SK-N-SH treated with all-trans-retinoic acid at 6 μM for 48 hours (cell line): ENCODE data around the gene DYSF.
"Not testable (repeated sequence)": the region's sequence is repeated elsewhere in the genome, so short reads cannot be mapped to it uniquely, and the experiment has no call there.

Experiments used
- ATAC-seq: fragments of 200-7000 bp; cut with Tn5 transposase; 3 replicates; pipeline ENCODE4 v1.9.1; 2020; ENCODE audit warnings: mild to moderate bottlenecking, moderate library complexity
- ARNTL ChIP-seq: fragments of 450-650 bp; formaldehyde crosslinking; IDR thresholded peaks from 2 replicates; pipeline ENCODE4 v1.5.0; 2020; ENCODE audit warnings: low read depth, mild to moderate bottlenecking, moderate library complexity, borderline replicate concordance
- BACH2 ChIP-seq: fragments of 250-450 bp; sonication (Bioruptor Pico); IDR thresholded peaks from 2 replicates; pipeline ENCODE4 v1.9.0; 2021; ENCODE audit warnings: mild to moderate bottlenecking, borderline replicate concordance
- CSDC2 ChIP-seq: fragments of 250-450 bp; sonication (Bioruptor Pico); IDR thresholded peaks from 2 replicates; pipeline ENCODE4 v1.5.0; 2020; ENCODE audit warnings: mild to moderate bottlenecking, moderate library complexity
- CSRNP3 ChIP-seq: fragments of 250-450 bp; sonication (Bioruptor Pico); IDR thresholded peaks from 2 replicates; pipeline ENCODE4 v1.5.1; 2021; ENCODE audit warnings: mild to moderate bottlenecking, moderate library complexity
- ESRRG ChIP-seq: fragments of 250-450 bp; sonication (Bioruptor Pico); IDR thresholded peaks from 2 replicates; pipeline ENCODE4 v1.6.1; 2021; ENCODE audit warnings: mild to moderate bottlenecking
- GLIS3 ChIP-seq: fragments of 250-450 bp; sonication (Bioruptor Pico); IDR thresholded peaks from 2 replicates; pipeline ENCODE4 v1.5.0; 2020; ENCODE audit warnings: mild to moderate bottlenecking, moderate library complexity
- ISL1 ChIP-seq: fragments of 250-450 bp; sonication (Bioruptor Pico); IDR thresholded peaks from 2 replicates; pipeline ENCODE4 v2.1.2; 2022; ENCODE audit warnings: mild to moderate bottlenecking, moderate library complexity
- OSR1 ChIP-seq: fragments of 250-450 bp; sonication (Bioruptor Pico); IDR thresholded peaks from 2 replicates; pipeline ENCODE4 v1.8.0; 2022; ENCODE audit warnings: moderate library complexity, mild to moderate bottlenecking, inconsistent platforms
- PATZ1 ChIP-seq: fragments of 250-450 bp; sonication (Bioruptor Pico); IDR thresholded peaks from 2 replicates; pipeline ENCODE4 v1.8.0; 2020; ENCODE audit warnings: mild to moderate bottlenecking, moderate library complexity, borderline replicate concordance
- RARB ChIP-seq: fragments of 250-450 bp; sonication (Bioruptor Pico); IDR thresholded peaks from 2 replicates; pipeline ENCODE4 v1.8.0; 2021; ENCODE audit warnings: mild to moderate bottlenecking, moderate library complexity
- SNAI2 ChIP-seq: fragments of 250-450 bp; sonication (Bioruptor Pico); IDR thresholded peaks from 2 replicates; pipeline ENCODE4 v1.5.0; 2020; ENCODE audit warnings: mild to moderate bottlenecking, moderate library complexity
- TCF4 ChIP-seq: fragments of 250-450 bp; sonication (Bioruptor Pico); IDR thresholded peaks from 2 replicates; pipeline ENCODE4 v1.8.0; 2021; ENCODE audit warnings: mild to moderate bottlenecking, moderate library complexity, borderline replicate concordance
- TOX ChIP-seq: fragments of 250-450 bp; sonication (Bioruptor Pico); IDR thresholded peaks from 2 replicates; pipeline ENCODE4 v1.8.0; 2021; ENCODE audit warnings: mild to moderate bottlenecking, moderate library complexity, borderline replicate concordance
- ZC3H10 ChIP-seq: fragments of 250-450 bp; sonication (Bioruptor Pico); IDR thresholded peaks from 2 replicates; pipeline ENCODE4 v1.5.1; 2021; ENCODE audit warnings: mild to moderate bottlenecking, moderate library complexity
- ZFP3 ChIP-seq: fragments of 250-450 bp; sonication (Bioruptor Pico); IDR thresholded peaks from 2 replicates; pipeline ENCODE4 v1.5.0; 2020; ENCODE audit warnings: mild to moderate bottlenecking, moderate library complexity
- ZFP30 ChIP-seq: fragments of 450-650 bp; formaldehyde crosslinking; IDR thresholded peaks from 2 replicates; pipeline ENCODE4 v1.5.0; 2022; ENCODE audit warnings: mild to moderate bottlenecking, moderate library complexity
- ZNF565 ChIP-seq: fragments of 450-650 bp; formaldehyde crosslinking; conservative IDR thresholded peaks from 2 replicates; pipeline ENCODE4 v1.5.0; 2020; ENCODE audit warnings: low read depth, mild to moderate bottlenecking, moderate library complexity
- ZNF70 ChIP-seq: fragments of 450-650 bp; formaldehyde crosslinking; IDR thresholded peaks from 2 replicates; pipeline ENCODE4 v1.5.0; 2020; ENCODE audit warnings: mild to moderate bottlenecking, moderate library complexity
- ZNF8 ChIP-seq: fragments of 450-650 bp; formaldehyde crosslinking; IDR thresholded peaks from 2 replicates; pipeline ENCODE4 v1.5.0; 2020; ENCODE audit warnings: mild to moderate bottlenecking, moderate library complexity
- TF ChIP-seq, protein P1 (sequence below): fragments of 250-450 bp; sonication (Bioruptor Pico); IDR thresholded peaks from 2 replicates; pipeline ENCODE4 v1.8.0; 2021; ENCODE audit warnings: low read depth, mild to moderate bottlenecking, moderate library complexity, borderline replicate concordance

Gene DYSF

GRCh38 chr2:71481111-71481510, 27.8 kb downstream of the DYSF start:
- TF ChIP-seq ISL1 (CRISPR knock-in tag) (no peak), ZC3H10 (no peak), OSR1 (CRISPR knock-in tag) (no peak), ESRRG (CRISPR knock-in tag) (no peak)
- no peak for ATAC-seq

DNA sequence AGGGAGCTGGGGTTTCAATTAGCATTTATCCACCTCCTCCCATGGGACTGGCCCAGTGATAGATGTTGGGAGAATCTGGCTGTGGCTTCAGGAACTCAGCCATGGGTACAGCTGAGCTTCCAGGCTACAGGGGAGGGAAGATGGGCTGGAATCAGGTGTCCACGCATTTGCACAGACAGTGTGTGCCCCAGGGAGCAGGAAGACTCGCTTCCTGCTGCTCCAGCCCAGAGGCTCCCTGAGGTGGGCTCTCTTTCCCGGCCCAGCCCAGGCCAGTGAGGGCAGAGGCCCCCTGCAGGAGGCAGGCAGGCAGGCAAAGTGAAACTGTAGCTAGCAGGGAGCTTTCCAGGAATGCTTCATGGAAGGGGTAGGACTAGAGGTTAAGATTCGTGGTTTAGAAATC, 28.7 kb downstream of the DYSF start:
- ATAC-seq = no peak
- TF ChIP-seq ZFP30 (CRISPR knock-in tag) (no peak), GLIS3 (CRISPR knock-in tag) (no peak)
- TF ChIP-seq, all 23 proteins: peak for 0

- no peak for ATAC-seq
- TF ChIP-seq GLIS3 (CRISPR knock-in tag) (no peak), ZFP30 (CRISPR knock-in tag) (no peak), CSDC2 (CRISPR knock-in tag) (no peak)
- TF ChIP-seq, all 23 proteins: peak for 0
These were observed 29.9 kb downstream of the DYSF start for GRCh38 chr2:71483246-71483645.

GRCh38 chr2:71484354-71484753, 31.0 kb downstream of the DYSF start:
- ATAC-seq = no peak
- TF ChIP-seq TOX (CRISPR knock-in tag) (no peak), PATZ1 (CRISPR knock-in tag) (no peak), ZNF565 (no peak), ZNF70 (CRISPR knock-in tag) (no peak), ZFP3 (CRISPR knock-in tag) (no peak), CSDC2 (CRISPR knock-in tag) (no peak)

- ATAC-seq = no peak
- TF ChIP-seq ISL1 (CRISPR knock-in tag) = no peak
- no peak for TF ChIP-seq CSRNP3 (CRISPR knock-in tag)
- TF ChIP-seq GLIS3 (CRISPR knock-in tag) = no peak
- TF ChIP-seq ESRRG (CRISPR knock-in tag) = no peak
- TF ChIP-seq, protein P1, sequence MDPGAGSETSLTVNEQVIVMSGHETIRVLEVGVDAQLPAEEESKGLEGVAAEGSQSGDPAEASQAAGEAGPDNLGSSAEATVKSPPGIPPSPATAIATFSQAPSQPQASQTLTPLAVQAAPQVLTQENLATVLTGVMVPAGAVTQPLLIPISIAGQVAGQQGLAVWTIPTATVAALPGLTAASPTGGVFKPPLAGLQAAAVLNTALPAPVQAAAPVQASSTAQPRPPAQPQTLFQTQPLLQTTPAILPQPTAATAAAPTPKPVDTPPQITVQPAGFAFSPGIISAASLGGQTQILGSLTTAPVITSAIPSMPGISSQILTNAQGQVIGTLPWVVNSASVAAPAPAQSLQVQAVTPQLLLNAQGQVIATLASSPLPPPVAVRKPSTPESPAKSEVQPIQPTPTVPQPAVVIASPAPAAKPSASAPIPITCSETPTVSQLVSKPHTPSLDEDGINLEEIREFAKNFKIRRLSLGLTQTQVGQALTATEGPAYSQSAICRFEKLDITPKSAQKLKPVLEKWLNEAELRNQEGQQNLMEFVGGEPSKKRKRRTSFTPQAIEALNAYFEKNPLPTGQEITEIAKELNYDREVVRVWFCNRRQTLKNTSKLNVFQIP (CRISPR knock-in tag) = no peak
- no peak for TF ChIP-seq OSR1 (CRISPR knock-in tag)
- no peak for TF ChIP-seq SNAI2
- no peak for TF ChIP-seq CSDC2 (CRISPR knock-in tag)
- no peak for TF ChIP-seq ARNTL (CRISPR knock-in tag)
- no peak for TF ChIP-seq TCF4
- TF ChIP-seq ZNF8 (CRISPR knock-in tag) = no peak
- TF ChIP-seq ZFP30 (CRISPR knock-in tag) = no peak
- no peak for TF ChIP-seq ZC3H10
- no peak for TF ChIP-seq RARB (CRISPR knock-in tag)
- TF ChIP-seq BACH2 = no peak
- no peak for TF ChIP-seq ZNF565
- TF ChIP-seq PATZ1 (CRISPR knock-in tag) = no peak
These were observed 33.7 kb downstream of the DYSF start for GRCh38 chr2:71486881-71487640.

GRCh38 chr2:71491551-71491950, 38.2 kb downstream of the DYSF start:
- ATAC-seq = not testable (repeated sequence)
